Ammon's horn (tissue), 1 donor: ENCODE measurements around the gene SUSD1.
"Not testable (repeated sequence)": the region's sequence is repeated elsewhere in the genome, so short reads cannot be mapped to it uniquely, and the experiment has no call there.

Source experiments
- DNase-seq: peaks from one replicate; pipeline ENCODE4 v3.0.0-alpha.2; 2016; ENCODE audit warnings: low spot score

Gene SUSD1

DNA sequence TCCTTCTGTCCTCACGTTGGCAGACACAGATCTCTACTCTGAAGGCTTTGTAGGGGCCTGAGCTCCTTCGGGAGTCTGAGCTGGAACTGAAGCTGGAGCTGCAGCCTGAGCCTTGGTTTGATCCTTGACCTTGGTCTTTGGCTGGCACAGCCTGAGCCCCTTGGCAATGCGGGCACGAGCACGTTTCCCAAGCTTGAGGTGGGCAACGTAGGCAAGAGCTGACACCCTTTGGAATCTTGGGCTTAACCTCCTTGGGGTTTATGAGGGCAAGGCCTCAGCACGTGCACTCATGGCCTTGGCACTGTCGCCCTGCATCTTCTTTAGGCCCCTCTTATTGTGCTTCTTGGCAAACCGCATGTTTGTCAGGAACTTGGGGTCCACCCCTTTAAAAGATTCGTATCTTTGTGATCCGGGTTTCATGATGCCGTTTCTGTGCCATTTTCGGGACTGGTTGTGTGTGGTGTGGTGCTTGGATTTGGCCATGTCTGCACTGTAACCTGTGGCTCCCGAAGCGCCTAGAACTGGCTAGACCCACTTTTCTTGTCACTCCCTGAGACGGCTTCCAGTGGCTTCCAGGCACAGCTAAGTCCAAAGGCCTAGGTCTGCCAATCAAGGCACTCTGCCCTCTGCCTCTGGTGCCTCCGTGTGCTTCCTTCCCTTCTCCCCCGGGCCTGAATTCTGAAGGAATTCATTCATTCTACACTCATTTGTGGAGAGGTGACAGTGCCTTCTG lies 1.4 kb downstream of the SUSD1 start:
- no peak for DNase-seq

DNA sequence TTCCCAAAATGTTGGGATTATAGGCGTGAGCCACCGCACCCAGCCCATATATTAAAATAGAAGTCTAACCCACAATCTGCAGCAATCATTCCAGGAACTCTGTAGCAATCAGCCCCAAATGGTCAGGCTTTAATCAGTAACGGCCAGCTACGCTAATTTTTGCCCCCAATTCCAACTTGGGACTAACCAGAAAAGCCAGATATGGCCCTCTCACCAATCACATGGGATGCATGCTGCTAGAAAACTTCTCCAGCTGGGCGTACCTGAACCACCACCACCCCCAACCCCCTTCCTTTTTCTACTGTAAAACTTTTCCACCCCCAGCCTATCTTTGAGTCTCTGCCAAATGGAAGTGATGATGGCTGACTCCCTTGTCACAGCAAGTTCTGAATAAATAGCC lies 4.1 kb downstream of the SUSD1 start:
- no peak for DNase-seq

DNA sequence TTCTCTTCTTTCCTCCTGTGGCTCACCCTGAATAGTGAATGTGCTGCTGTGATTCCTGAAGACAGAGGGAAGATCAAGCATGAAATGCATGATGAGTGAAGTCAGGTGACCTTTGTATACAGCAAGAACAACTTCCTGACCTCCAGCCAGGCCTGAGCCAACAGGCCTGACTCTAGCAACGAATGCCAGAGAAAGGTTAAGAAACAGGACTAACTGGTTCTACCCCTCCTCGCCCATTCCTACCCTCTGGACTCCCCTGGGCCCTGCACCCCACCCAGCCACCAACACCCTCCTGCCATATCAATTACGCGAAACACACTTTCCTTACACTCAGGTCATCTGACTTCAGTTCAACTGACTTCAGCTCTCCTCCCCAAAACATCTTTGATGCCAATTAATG lies 4.9 kb downstream of the SUSD1 start:
- no peak for DNase-seq

DNA sequence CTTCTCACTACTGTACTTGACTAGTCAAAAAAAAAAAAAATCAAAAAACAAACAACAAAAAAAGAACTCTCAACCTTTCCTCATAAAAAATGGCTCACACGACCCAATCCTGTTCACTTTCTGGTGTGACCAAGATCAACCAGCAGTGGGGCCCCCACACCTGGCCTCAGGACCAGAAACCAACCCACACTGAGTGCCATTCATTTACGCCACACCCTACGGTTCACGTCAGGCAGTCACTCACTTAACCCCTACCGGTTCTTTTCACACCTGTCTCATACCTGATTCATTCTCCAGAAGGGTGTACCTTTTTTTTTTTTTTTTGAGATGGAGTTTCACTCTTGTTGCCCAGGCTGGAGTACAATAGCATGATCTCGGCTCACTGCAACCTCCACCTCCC lies 5.7 kb downstream of the SUSD1 start:
- no peak for DNase-seq

DNA sequence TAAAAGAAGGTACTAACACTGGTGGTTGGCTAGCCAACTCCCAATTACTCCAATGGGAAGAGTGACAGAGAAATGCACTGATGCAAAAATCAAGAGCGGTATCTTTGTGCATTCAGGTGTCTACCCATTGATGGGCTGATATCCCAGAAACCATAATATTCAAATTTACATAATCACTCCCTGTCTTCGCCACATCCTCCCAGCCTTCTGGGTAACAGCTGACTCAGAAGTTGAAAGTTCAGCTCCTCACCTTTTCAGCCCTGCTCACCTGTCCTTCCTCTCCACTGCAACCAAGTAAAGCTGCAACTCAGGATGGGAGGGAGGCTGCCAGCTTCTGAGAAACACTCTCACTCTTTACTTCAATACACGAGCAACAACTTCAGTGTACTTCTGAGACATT lies 6.9 kb downstream of the SUSD1 start:
- no peak for DNase-seq

DNA sequence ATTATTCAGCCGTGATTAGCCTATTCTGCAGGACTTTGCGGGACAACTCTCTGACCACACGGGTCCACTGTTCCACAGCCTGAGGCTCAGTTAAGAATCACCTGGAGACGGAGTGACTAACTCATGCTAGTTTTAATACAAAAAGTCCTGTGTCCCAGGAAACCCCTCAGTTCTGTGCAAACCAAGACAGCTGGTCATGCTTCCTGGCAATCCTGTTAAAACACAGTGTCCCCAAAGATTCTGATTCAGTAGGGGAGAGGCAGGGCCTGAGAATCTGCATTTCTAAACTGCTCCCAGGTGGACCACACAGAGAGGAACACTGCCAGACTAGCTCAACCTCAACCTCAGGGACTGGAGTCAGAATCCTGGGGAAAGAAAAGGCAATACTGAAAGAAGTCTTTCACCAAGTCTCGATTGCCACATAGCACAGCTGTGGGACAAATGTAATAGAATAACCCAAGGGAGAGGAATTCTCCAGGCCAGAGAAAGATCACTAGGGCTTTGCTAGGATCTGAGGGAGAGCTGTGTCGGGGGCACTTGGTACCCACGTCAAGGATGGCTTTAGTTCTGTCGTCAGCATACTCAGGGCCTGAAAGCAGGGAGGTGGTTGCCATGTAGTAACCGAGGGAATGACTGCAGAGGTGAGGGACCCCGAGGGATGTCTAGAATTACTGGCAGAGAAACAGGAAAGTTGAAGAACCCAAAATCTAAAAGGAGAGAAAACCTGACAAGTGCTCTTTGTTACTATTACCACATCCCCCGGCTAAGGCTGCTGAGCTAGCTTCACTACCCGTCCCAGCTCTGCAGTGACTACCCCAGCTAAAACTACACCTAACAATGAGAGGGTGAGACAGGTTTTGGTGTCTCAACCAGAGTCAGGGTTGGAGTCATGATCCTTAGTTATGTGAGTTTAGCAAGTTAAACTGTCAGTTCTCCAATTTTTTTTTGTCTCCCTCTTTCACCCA lies 8.6 kb downstream of the SUSD1 start:
- no peak for DNase-seq

DNA sequence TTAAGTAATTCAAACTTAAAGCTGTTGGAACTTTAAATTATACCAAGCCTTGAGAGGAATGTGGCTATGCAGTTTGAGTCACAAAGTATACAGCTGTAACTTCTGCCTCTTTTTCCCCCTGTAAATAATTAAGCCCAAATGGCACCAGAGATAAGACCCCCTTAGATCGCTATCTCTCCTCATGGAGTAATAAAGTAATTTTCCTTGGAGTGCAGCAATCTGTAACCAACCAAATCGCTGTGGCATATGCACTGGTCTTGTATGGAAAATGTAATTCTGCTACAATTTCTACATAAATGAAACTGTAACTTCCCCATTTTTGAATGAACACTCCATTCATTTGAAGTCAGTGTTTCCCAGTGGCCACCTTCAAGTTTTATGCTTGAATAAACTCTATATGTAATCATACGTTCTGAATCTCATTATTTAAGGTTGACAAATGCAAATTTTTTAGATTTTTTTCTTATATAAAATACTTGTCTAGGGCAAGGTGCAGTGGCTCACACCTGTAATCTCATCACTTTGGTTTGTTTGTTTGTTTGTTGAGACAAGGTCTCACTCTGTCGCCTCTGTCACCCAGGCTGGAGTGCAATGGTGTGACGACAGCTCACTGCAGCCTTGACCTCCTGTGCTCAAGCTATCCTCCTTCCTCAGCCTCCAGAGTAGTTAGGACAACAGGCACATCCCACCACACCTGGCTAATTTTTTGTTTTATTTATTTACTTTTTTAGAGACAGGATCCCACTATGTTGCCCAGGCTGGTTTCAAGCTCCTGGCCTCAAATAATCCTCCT lies 12.3 kb downstream of the SUSD1 start:
- no peak for DNase-seq

DNA sequence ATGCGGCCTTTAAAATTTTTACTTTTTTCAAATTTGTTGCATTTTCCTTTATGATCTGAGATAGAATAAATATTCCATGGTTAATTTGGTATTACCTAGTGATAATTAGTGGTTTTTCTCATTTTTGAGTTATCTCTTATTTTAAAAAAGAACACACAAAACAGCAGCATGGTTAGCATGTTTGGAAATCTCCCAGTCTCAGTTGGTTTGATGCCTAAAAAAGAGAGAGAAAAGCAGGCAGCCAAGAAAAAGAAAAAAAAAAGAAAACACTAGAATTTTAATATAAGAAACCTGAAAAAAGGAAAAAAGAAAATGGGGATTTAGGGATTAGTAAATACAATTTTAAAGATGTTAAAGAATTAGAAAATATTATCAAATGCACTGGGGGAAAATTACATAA lies 15.3 kb downstream of the SUSD1 start:
- DNase-seq: no peak

DNA sequence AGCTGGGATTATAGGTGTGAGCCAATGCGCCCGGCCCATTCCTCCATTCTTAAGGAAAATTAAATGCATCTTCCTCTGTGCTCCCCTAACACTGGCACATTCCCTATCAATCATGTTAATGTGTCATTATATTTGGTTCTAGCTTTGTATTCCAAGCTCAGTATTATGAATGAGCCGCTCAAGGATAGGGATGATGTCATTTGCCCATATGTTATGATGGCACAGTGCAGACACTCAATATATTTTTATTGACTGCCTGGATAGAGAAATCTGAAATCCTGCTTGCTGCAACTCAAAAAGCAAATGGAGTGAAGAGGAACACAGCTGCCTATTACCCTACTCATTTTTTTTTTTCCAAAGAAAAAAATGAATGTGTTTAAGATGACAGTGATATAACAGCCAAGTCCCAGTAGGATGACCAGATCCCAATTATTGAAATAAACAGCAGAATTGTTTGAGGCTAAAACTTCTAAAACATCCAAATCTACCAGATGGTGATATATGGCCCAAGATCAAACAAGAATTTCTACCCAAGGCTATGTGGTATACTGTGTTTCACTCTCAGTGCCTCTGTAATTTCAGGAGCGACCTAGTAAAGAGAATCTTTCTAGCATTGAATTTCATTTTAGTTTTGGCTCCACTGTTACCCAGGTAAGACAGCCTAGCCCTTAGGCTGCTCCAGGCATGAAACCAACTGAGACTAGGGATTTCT lies 16.3 kb downstream of the SUSD1 start:
- DNase-seq: peak; percentile 17

DNA sequence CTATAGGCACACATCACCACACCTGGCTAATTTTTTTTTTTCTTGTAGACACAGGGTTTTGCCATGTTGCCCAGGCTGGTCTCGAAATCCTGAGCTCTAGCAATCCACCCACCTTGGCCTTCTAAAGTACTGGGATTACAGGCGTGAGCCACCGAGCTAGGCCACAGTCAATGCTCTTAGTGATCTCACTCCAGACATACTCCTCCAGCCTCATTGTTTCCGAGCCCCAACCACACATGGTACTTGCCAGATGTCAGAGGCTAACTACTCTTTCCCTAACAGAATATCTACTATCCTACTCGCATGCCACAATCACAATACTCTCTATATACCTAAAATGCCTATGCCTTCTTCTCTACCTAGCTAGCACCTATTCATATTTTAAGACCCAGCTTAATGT lies 17.1 kb downstream of the SUSD1 start:
- no peak for DNase-seq

DNA sequence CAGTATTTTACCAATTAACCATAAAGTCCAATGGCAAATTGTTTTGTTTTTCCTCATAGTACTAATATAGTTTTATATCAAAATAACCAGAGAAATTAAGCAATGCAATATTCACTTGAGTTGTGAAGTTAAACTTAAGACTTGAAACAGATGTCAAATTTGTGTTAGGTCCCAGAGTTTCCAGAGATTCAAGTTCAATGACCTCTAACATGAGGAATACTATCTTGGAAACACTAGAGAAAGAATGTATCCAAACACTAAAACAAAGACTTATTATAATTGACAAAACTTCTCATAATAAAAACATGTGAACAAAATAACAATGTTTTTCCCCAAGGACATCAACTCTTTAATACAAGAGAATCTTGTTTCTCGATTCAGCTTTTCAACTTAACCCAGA lies 18.0 kb downstream of the SUSD1 start:
- DNase-seq: no peak

DNA sequence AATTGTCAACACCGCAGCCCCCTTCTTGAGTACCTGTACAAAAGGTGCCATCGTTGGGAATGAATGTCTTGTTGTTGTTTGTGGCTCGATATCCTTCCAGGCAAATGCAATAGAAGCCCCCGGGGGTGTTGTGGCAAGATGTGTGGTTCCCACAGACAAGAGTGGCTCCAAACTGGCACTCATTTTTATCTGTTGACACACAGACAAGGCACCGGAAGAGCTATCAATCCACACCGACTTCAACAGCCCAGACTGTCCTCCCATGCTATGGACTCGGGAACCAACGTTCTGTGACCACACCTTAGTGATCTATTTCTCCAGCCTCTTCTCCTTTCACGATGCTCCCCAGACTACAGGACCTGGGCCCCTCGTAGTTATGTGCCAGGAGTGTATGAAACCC lies 25.9 kb downstream of the SUSD1 start:
- no peak for DNase-seq

DNA sequence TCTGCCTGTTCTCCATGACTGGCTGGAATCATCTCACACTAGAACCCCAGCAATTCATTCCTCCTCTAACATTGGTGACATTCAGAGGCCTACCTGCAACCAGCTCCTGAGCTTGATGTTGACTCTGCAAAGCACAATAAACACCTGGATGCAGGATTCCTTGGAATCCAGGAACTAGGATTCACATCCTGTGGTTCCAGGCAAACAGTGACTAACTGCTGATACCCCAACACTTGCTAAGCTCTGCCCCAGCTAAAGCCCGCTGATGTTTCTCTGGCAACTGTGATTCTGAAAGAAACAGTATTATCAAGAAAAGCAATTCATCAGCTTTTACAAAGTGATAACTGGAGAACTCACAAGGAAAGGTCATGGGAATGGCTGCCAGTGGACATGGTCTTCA lies 29.2 kb downstream of the SUSD1 start:
- DNase-seq: no peak

DNA sequence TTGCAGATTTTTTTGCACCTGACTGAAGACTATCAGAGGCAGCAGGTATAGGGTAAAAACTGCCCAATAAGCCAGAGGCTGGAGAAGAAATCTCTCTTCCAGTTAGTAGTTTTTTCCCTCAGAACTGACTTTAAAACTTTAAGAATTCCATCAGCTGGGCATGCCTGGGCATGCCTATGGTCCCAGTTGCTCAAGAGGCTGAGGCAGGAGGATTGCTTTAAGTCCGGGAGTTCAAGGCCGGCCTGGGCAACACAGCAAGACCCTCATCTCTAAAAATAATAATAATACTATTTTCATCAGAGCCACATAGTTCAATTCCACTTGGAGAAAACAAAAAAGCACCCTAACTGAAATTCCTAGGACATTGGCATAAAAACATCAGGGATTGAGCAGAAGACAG lies 30.3 kb downstream of the SUSD1 start:
- no peak for DNase-seq

DNA sequence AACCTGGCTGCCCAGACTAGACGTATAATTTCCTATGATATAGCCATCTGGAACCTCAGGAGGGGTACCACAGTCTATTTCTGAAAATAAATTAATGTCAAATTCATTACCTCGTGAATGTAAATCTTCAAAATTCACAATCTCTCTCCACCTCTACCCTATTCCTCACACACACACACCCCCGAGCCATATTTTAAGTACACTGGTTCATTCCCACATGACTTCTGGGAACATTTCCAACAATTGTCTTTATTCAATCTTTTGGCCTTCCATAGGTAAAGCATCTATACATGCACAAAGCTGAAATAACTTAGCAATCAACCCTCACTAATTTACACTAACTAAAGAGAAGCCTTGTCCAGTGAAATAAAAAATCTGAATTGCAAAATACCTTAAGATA lies 32.7 kb downstream of the SUSD1 start:
- DNase-seq: no peak

DNA sequence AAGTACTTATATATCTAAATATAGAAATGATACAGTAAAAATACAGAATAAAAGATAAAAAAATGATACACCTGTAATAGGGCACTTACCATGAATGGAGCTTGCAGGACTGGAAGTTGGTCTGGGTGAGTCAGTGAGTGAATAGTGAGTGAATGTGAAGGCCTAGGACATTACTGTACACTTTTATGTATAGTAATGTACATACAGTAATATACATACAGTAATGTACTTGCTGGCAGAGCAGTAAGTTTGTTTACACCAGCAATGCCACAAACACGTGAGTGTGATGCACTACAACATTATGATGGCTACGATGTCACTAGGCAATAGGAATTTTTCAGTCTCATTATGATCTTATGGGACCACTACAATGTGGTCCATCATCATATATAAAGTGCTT lies 34.2 kb downstream of the SUSD1 start:
- no peak for DNase-seq

DNA sequence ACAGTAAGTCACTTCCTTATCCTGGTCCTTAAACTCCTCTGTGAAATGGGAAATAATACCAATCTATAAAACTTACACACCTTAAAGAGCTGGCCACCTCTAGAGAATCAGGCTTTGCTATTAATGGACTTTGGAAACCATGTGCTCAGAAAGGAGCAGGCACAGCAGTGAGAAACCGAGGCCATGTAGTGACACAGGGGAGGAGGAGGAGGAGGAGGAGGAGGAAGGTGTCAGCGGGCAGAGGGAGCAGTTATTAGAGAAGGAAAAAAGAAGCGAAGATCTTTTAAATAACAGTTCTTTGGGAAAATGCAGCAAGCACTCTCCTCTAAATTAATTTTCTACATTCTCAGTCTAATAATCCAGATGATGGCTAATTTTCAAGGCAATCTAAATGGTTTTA lies 38.0 kb downstream of the SUSD1 start:
- DNase-seq: no peak

DNA sequence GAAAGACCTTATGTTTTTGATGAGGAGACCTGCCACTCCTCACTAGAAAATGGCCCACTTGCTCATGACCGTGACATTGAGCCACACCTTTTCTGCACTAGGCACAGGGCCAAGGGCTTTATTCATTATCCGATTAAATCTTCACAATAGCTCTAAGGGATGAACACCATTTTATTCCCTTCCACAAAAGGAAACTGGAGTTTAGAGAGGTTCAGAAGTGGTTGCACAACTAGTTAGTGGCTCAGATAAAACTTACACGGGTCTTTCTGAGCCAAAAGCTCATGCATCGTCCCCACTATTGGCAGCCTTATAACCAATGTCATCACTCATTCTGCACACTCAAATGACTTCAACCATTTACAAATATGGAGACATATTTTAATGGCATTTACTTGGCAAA lies 39.4 kb downstream of the SUSD1 start:
- no peak for DNase-seq

DNA sequence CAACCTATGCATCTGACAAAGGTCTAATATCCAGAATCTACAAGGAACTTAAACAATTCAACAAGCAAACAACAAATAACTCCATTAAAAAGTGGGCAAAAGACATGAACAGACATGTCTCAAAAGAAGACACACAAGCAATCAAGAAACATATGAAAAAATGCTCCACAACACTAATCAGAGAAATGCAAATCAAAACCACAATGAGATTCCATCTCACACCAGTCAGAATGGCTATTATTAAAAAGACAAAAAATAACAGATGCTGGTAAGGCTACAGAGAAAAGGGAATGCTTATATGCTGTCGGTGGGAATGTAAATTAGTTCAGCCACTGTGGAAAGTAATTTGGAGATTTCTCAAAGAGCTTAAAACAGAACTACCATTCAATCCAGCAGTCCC lies 41.3 kb downstream of the SUSD1 start:
- DNase-seq: not testable (repeated sequence)

DNA sequence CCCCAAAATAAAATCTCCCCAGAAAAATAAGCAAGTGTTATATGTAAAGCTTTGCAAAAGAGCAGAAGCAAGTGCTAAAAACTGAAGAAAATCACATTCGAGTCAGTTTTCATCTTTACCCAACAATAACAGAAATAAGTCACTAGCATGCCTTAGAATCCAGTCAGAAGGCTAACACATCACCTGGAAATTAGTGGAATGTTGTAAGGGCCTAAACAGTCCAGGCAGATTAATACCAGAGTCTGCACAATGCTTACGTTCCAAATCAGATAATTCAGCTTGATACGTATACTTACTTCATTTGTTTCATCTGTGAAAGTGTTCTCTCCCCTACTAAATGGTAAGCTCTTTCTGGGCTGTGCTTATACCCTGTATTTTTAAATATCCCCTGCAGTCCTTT lies 42.7 kb downstream of the SUSD1 start:
- no peak for DNase-seq

DNA sequence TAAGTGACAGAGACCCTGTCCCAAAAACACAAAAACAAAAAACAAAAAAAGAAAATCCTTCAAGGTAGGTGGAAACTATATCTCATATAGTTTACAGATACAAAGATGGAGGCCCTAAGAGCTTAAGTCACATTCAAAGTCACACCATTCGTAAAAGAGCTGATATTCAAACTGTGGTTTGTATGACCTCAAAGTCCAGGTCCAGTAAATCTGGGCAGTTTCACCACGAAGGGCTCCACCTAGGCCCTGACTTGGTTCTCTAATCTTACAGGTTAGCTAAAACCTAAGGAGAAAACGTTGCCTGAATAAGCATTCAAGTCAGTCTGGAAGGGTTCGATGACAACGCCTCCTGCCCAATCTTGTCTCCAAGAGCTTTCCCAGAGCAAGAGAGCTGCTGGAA lies 44.1 kb downstream of the SUSD1 start:
- no peak for DNase-seq

DNA sequence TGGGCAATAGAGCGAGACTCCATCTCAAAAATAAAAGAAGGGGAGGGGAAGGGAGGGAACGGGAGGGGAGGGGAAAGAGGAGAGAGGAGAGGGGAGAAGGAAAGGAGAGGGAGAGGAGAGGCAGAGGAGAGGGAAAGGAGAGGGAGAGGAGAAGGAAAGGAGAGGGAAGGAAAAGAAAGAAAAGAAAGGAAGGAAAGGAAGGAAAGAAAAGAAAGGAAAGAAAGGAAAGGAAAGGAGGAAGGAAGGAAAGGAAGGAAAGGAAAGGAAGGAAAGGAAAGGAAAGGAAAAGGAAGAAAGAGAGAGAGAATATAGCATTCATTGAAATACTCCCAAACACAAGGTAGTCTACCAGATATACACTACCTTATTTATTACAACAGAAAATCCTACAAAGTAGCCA lies 44.8 kb downstream of the SUSD1 start:
- no peak for DNase-seq
